WERI-Rb-1 (cell line): Measurements from ENCODE around the gene MYL10.
A peak's percentile ranks its signal among the peaks of the same experiment; 100 is the strongest.

ENCODE experiments used
- DNase-seq: peaks from one replicate; pipeline ENCODE4 v3.0.0-alpha.2; 2020
- H3K27ac ChIP-seq: fragments of 250-450 bp; sonication (Bioruptor Pico); 2 replicates; pipeline ENCODE4 v1.5.1; 2020; ENCODE audit warnings: mild to moderate bottlenecking, moderate library complexity
- H3K27me3 ChIP-seq: fragments of 250-450 bp; sonication (Bioruptor Pico); 2 replicates; pipeline ENCODE4 v1.5.1; 2021; ENCODE audit warnings: mild to moderate bottlenecking, low read depth, moderate library complexity; ENCODE audit not compliant: insufficient read depth, severe bottlenecking
- H3K36me3 ChIP-seq: fragments of 250-450 bp; sonication (Bioruptor Pico); 2 replicates; pipeline ENCODE4 v1.5.1; 2020; ENCODE audit warnings: mild to moderate bottlenecking, moderate library complexity
- H3K4me3 ChIP-seq: 2 replicates; pipeline ENCODE4 v1.5.1; 2011; ENCODE audit warnings: low read depth, mild to moderate bottlenecking, control low read depth, low read length
- H3K9me3 ChIP-seq: fragments of 250-450 bp; sonication (Bioruptor Pico); 2 replicates; pipeline ENCODE4 v1.5.1; 2021; ENCODE audit warnings: mild to moderate bottlenecking, moderate library complexity; ENCODE audit not compliant: severe bottlenecking
- TF ChIP-seq, protein P1 (sequence below): IDR thresholded peaks from 2 replicates; pipeline ENCODE4 v1.5.1; 2011; ENCODE audit warnings: low read depth, mild to moderate bottlenecking, control low read depth, inconsistent platforms, low read length

The MYL10 gene

DNA sequence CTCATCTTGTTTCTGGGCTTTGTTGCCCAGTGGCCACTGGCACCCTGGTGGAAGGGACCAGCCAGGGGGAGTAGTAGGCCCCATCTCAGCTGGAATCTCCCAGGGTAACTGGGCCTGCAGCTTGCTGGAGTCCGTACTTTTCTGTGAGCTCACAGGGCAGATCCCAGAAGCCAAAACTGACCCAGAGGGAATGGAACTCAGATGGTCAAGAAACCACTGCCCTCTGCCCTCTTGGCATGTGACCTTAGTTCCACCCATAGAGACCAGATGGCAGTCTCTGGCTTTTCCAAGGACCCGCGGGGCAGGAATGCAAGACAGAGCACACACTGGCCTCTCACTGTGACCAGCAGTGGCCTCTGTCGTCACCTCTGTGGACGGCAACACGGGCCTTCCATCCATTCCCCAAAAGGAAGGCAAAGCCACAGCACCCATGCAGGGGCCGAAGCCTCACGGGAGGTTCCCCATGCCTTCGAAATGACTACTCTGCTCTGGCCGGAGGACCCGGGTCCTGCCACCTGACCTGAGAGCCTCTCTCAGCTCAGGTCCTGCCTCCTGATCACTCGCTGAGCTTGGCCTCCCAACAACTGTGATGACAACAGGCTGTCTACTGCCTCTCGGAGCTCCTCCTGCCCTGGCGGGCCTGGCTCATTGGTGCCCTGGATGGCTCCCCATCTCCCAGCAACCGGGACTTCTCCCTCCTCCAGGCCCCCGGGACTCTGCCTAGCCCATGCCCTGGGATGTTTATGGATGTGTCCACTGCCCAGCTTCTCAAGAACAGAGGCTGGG, 29.9 kb downstream of the MYL10 start:
- peak overlapping the region; percentile 62 for H3K27ac ChIP-seq
- no peaks in the 10 kb centered on the region for H3K36me3 ChIP-seq
- H3K4me3 ChIP-seq = no peak overlapping the region
- H3K9me3 ChIP-seq = no peaks in the 10 kb centered on the region
- no peaks in the 10 kb centered on the region for H3K27me3 ChIP-seq
- peak; percentile 22 for DNase-seq
- TF ChIP-seq, protein P1, sequence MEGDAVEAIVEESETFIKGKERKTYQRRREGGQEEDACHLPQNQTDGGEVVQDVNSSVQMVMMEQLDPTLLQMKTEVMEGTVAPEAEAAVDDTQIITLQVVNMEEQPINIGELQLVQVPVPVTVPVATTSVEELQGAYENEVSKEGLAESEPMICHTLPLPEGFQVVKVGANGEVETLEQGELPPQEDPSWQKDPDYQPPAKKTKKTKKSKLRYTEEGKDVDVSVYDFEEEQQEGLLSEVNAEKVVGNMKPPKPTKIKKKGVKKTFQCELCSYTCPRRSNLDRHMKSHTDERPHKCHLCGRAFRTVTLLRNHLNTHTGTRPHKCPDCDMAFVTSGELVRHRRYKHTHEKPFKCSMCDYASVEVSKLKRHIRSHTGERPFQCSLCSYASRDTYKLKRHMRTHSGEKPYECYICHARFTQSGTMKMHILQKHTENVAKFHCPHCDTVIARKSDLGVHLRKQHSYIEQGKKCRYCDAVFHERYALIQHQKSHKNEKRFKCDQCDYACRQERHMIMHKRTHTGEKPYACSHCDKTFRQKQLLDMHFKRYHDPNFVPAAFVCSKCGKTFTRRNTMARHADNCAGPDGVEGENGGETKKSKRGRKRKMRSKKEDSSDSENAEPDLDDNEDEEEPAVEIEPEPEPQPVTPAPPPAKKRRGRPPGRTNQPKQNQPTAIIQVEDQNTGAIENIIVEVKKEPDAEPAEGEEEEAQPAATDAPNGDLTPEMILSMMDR = no peak

GRCh38 chr7:101598422-101598985, 30.6 kb downstream of the MYL10 start:
- Histone ChIP-seq H3K27me3 (no peaks in the 10 kb centered on the region), H3K9me3 (no peaks in the 10 kb centered on the region), H3K4me3 (no peak overlapping the region), H3K36me3 (no peaks in the 10 kb centered on the region), H3K27ac (peak overlapping the region; percentile 62)
- TF ChIP-seq, protein P1 = no peak
- peak; percentile 53 for DNase-seq

DNA sequence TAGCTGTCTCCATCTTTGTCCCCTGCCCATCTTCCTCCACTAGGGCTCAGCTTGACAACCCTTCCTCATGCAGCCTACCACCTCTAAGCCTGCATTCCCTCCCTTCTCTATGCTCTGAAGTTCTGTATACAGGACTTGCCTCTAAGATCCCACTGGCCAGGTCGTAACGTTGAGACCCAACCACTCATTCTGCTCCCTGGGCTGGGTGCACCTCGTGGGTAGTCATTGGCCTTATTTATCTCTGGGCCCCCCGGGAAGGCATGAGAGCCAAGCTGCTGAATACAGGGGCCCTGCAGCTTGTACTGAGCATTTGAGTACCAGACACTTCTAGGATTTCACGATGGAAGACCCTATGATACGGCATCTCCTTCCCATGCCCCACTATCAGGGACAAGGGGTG, 31.2 kb downstream of the MYL10 start:
- no peaks in the 10 kb centered on the region for H3K27me3 ChIP-seq
- peak overlapping the region; percentile 62; the same call in 1 of the 2 replicates for H3K27ac ChIP-seq
- TF ChIP-seq, protein P1 = no peak
- no peaks in the 10 kb centered on the region for H3K9me3 ChIP-seq
- no peak overlapping the region for H3K4me3 ChIP-seq
- H3K36me3 ChIP-seq = no peaks in the 10 kb centered on the region
- no peak for DNase-seq

DNA sequence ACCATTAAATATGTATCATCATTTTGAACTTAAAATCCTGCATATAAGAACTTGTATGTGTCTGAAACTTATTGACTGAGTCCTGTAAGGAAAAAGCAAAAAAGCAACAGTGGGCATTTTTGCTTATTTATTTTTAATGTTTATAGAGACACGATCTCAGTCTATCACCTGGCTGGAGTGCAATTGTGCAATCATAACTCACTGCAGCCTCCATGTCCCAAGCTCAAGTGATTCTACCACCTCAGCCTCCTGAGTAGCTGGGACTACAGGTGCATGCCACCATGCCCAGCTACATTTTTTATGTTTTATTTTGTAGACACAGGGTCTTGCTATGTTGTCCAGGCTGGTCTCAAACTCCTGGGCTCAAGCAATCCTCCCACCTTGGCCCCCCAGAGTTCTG, 32.2 kb downstream of the MYL10 start:
- H3K27me3 ChIP-seq = no peaks in the 10 kb centered on the region
- TF ChIP-seq, protein P1 = no peak
- no peaks in the 10 kb centered on the region for H3K9me3 ChIP-seq
- no peak overlapping the region for H3K27ac ChIP-seq
- no peaks in the 10 kb centered on the region for H3K36me3 ChIP-seq
- DNase-seq = no peak
- H3K4me3 ChIP-seq = no peak overlapping the region

DNA sequence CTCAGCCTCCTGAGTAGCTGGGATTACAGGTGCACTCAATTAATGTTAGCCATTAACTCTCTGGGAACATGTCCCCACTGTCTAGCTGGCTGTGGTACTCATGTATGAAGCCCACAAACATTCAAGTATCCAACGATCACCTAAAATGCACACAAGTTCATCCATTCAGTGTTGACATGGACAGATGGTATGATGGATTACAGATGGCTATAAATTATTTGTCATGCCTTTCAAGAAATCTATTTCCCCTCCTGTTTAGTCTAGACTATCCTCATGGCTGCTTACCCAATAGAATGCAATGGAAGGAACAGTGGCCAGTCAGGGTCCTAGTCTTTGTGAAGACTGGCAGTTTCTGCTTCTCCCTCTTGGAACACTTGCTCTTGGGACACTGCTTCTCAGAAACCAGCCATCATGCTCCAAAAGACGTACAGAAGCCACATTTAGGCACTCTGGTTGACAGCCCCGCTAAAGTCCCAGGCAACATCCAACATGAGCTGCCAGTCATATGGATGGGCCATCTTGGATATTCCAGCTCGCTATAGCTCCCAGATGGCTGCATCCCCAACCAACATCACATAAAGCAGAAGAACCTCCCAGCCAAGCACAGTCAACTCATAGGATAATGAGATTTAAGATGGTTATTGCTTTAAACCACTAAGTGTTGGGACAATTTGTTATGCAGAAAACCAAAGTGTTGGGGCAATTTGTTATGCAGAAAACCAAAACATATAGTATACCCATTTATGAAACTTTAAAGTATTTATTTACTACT, 33.1 kb downstream of the MYL10 start:
- Histone ChIP-seq H3K27ac (no peak overlapping the region), H3K9me3 (no peaks in the 10 kb centered on the region), H3K36me3 (no peaks in the 10 kb centered on the region), H3K27me3 (no peaks in the 10 kb centered on the region), H3K4me3 (no peak overlapping the region)
- TF ChIP-seq, protein P1 = no peak
- DNase-seq = no peak
